Raji (cell line): Measurements from ENCODE around the gene SERPINB12.

ENCODE experiments used
- POLR2A ChIP-seq: IDR thresholded peaks from 2 replicates; pipeline ENCODE4 v1.6.1; 2011; ENCODE audit warnings: low read depth, low read length, control low read depth; ENCODE audit not compliant: insufficient read depth

Gene SERPINB12

GRCh38 chr18:63570721-63571120 lies 28.6 kb downstream of the SERPINB12 start:
- TF ChIP-seq POLR2A = no peak

DNA sequence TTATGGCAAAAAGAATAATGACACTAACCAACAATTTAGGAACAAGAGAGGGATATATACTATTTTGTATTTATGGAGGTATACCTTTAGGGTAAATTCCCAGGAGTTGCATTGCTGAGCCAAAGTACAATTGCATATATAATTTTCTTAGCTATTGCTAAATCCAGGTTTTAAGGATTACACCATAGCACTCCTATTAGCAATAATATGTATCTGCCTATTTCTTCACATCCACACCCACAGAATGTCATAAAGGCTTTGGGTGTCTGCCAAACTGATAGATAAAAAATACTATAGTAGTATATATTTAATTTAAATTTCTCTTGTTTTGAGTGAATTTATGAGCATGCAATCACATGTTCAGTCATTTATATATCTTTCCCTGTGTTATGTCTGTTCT lies 33.5 kb downstream of the SERPINB12 start:
- TF ChIP-seq POLR2A = no peak

- no peak for TF ChIP-seq POLR2A
Measured at GRCh38 chr18:63578357-63578958, 36.3 kb downstream of the SERPINB12 start.

GRCh38 chr18:63579616-63580015 lies 37.4 kb downstream of the SERPINB12 start:
- no peak for TF ChIP-seq POLR2A

DNA sequence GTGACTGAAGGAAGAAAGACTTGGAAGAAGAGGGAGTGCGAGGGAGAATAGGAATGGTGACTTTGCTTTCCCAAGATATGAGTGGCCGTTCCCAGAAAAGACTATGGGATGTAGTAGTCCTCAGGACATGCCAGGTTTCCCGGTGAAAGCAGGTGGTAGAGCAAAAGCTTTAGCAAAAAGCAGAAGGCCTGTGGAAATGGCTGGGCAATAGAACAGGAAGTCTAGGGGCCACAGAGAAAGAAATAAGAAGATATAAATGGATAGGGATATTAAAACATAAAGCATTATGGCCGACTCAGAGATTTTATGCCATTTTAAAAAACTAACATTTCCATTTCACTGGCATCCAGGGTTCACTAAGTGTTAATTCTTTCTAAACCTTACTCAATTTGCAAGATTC lies 43.8 kb downstream of the SERPINB12 start:
- TF ChIP-seq POLR2A = no peak

DNA sequence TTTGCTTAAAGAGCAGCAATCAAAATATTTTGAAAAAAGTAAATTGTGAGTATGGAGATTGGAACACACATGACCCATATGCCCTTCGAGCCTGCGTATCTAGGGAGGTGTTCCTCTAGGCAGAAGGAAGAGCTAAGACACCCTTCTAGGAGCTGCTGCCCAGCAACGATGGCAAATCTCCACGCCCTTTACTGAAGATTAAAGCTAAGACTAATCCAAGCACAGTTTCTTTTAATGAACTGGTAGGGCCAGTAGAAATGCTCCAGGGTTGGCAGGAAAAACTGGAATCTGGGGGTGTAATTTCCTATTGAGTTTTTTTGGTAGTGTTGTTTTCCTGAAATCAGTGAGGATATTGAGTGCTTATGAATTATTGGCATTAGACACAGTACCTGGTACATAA lies 44.3 kb downstream of the SERPINB12 start:
- TF ChIP-seq POLR2A = no peak

- no peak for TF ChIP-seq POLR2A
Measured at GRCh38 chr18:63586966-63587365, 44.8 kb downstream of the SERPINB12 start, which contains the start of gene SERPINB13. Gene SERPINB13, plus strand, starts transcription at chr18:63587343. Its CDS starts 1,325 bp downstream, at chr18:63588668.

GRCh38 chr18:63588909-63589308 lies 46.7 kb downstream of the SERPINB12 start:
- no peak for TF ChIP-seq POLR2A

DNA sequence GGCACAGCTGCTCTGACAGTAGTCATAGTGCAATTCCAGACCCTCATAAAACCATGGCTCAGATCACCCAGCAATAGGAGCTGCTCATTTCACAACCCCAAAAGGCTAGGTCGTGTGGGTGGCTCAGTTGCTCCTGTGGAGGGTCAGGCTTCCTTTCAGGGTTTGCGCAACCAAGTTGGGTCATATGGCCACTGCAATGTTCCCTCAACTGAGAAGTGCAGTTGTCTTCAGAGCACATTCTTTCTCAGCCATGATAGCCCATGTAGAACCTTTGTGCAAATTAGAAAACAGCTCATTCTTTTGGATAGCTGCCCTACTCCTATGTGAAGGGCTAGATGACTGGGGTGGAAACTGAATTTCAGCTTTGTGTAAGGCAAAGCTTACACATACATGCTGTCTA lies 48.2 kb downstream of the SERPINB12 start:
- no peak for TF ChIP-seq POLR2A

DNA sequence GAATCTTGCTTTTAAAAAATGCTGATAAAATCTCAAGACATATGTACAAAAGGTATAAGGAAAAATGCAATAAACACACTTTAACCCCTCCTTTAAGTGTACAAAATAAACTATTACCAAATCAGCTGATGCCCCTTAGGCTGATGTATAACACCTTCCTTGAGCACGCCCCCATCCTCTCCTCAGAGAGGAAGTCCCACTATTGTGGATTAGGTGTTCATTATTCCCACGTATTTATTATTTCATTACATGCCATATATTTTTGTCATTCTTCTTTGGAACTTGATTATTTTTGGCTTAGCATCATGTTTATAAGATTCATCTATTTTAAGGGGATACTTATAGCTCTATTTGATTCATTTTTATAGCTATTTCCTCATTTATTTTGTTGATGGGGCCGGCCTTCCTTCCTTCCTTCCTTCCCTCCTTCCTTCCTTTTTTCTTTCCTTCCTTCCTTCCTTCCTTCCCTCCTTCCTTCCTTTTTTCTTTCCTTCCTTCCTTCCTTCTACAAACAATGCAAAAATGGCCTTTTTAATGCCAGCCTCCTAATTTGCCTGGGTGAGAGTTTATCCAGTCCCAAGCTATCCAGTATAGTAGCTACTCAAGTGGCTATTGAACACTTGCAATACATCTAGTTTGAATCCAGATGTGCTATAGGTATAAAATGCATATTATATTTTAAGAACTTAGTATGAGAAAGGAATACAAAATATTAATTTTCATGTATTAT lies 49.0 kb downstream of the SERPINB12 start:
- no peak for TF ChIP-seq POLR2A

GRCh38 chr18:63591725-63592124 lies 49.6 kb downstream of the SERPINB12 start:
- no peak for TF ChIP-seq POLR2A

- no peak for TF ChIP-seq POLR2A
Measured at GRCh38 chr18:63592471-63592870, 50.3 kb downstream of the SERPINB12 start.

- no peak for TF ChIP-seq POLR2A
Measured at GRCh38 chr18:63596964-63597363, 54.8 kb downstream of the SERPINB12 start.

GRCh38 chr18:63603355-63603754 lies 61.2 kb downstream of the SERPINB12 start:
- no peak for TF ChIP-seq POLR2A

DNA sequence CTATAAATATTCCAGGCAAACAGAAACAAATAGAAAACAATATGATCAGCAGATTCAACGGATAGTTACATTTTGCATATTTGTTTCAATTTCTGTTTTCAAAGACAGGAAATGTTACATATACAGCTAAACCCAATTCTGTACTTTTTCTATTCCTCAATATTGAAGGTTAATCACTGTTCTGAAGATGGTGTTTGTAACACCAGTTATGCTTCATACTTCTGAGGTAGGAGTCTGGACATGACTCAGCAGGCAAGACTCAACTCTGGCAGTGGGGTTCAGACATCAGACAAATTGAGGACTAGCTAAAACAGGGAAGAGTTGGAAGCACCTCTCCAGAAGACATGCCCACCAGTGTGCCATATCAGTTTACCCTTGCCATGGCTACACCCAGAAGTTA lies 61.6 kb downstream of the SERPINB12 start:
- no peak for TF ChIP-seq POLR2A

GRCh38 chr18:63604791-63605567 lies 62.8 kb downstream of the SERPINB12 start:
- no peak for TF ChIP-seq POLR2A
